HG03354 (cell line): ENCODE results near the gene ELK3.

ENCODE experiments used
- ATAC-seq: cut with Tn5 transposase; IDR thresholded peaks from one replicate; pipeline ENCODE4 v1.9.1; 2021; ENCODE audit warnings: mild to moderate bottlenecking; ENCODE audit not compliant: unreplicated experiment, poor library complexity, severe bottlenecking

Gene ELK3

DNA sequence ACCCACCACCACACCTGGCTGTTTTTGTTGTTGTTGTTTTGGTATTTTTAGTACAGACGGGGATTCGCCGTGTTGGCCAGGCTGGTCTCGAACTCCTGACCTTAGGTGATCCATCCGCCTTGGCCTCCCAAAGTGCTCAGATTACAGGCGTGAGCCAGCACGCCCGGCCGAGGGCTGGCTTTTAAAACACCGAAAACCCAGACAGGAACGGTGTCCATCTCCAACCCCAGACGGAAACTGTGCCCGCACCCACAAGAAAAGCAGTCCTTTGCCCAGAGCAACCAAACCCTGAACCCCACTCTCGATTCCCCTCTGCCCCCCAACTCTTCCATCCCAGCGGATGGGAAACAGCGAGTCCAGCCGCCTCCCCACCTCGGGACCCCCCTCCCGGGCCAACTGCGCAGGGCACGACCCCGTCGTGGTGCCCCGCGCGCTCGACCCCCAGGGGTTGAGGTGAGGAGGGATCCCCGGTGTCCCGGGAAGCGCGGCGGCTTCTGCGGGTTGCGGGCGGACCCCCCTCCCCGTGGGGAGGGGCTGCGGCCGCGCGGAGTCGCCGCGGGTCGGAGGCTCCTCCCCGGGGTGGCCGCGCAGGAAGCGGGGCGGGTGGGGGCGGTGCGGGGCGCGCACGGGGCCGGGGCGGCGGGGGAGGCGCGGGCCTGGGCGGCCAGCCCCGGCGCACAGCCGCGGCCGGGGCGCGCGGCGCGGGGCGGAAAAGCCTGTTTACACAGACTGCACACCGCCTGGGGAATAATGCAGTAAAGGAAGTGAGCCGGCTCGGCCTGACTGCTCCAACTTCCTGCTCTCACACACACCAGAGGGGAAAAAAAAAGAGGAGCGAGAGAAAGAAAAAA, at the start of gene ELK3:
TSS of gene ELK3 (plus strand) at position 651 of the 851 bp plus-strand sequence.
- ATAC-seq, result peak; percentile 57

DNA sequence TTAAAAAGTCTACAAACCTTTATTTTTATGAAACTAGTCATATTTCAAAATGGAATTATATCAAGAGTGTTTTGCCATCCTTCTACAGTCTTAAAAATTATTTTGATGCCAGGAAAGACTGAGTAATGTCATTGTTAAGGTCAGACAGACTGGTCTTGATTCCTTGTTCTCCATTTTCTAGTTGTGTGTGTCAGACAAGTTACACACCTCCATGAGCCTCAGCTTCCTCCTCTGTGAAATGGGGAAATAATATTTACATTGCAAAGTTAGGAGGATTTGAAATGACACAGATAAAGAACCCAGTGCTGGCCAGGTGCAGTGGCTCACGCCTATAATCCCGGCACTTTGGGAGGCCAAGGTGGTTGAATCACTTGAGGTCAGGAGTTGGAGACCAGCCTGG, 47.4 kb upstream of the ELK3 start:
- no peak for ATAC-seq

DNA sequence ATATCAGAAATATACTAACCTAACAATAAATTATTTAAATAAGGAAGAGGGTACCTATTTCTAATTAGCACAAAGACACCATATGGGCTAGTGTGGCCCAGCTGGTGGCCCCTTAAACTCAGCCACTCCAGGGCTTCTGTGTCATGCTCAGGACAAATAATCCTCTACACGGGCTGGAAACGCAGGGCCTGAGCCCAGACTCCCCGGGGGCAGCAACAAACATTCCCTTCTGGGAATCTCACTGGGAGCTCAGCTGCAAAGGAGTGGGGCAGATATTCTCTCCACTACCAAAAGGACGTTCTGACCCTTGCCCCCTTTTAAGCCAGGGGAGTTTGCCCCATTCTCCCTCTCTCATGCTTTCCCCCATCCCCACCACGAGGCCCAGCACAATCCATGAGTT, 43.7 kb upstream of the ELK3 start:
- no peak for ATAC-seq

DNA sequence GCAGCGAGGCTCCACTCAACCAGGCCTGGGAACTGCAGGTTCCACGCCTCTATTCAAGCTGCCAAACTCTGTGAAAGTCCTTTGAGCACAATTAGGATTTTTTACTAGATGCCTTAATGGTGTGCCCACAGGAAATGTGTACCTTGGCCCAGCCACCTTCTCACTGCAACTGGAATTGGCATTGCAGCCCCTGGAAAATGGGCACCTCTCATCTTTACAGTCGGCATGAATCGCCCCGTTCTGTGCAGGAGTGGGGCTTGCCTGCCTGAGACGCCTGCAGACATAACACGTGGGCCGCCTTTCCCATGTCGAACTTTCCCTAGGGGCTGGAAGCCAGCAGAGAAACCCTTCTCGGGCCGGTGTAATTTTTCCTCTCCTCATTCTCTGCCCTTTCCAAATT, 42.0 kb upstream of the ELK3 start:
- no peak for ATAC-seq

DNA sequence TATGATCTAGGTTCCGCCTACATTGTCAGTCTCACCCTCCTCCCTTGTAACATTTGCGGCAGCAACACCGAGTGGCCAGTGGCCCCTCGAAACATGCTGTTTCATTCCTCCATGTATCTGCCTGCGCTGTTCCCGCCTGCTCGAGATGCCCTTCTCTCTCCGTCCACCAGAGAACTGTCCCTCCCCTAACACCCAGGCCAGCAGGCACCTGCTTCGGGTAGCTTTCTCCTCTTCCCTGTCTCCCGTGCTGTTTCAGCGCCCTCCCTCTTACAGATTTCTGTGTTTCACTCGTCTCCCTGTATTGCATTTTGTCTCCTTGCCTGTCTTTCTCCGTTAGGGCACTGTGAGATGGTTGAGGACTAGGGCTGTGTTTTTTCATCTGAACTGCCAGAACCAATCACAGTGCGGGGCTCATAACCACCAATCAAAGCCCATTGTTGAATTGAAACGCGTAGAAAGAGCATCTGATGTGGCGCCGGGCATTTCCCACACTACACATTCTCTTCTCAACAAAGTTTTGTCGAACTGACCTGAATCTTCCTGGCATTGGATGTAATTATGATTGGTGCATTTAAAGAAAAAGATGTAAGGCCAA, 40.9 kb upstream of the ELK3 start:
- no peak for ATAC-seq

DNA sequence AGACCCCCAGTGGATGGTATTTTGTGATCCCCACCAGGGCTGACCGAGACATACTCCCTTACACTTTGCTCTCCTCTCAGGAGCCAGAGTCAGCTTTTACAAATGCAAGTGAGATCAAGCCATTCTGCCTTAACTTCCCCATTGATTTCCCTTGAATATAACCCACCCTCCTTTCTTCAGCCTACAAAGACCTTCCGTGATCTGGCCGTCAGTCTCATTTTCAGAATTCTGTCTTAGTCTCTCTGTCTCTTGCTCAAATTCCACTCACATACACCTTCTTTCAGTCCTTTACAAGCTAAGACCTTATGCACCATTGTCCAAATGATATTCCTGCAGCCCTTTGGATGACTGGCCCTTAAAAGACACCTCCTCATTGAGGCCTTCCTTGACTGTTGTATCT, 39.0 kb upstream of the ELK3 start:
- ATAC-seq, result no peak

DNA sequence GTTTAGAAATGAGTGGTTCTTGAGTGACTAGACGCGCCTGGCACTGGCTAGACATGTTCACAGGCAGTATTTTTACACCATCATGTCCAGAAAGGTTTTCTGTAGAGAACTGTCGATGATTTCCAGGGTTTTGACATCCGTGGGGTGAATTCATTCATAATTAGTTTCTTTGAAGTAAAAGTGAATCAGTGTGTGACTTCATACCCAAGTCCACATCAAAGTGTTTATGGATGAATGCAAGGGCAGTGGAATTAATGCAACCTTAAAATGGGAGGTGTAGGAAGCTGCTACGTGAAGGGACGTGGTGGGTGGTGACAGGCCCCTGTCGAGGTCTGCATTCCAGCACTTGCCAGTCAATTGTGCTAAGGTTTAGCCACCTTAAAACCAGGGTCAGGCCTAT, 38.4 kb upstream of the ELK3 start:
- ATAC-seq, result no peak

DNA sequence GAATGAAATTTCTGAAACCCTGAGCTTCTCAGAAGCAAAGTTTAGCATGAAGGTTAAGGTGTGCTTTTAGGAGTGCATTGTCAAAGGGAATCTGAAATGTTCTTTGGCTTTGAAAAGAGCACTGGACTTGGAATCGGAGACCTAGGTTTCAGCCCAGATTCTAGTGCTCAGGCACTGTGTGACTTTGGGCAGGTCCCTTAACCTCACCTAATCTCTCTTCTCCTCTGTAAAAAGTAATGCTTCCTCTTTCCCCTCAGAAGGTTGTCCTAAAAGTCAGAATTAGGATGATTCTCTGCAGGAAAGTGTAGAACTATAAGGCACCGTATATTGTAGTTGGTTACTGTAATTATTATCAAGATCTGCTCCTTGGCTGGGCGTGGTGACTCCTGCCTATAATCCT, 38.0 kb upstream of the ELK3 start:
- no peak for ATAC-seq

DNA sequence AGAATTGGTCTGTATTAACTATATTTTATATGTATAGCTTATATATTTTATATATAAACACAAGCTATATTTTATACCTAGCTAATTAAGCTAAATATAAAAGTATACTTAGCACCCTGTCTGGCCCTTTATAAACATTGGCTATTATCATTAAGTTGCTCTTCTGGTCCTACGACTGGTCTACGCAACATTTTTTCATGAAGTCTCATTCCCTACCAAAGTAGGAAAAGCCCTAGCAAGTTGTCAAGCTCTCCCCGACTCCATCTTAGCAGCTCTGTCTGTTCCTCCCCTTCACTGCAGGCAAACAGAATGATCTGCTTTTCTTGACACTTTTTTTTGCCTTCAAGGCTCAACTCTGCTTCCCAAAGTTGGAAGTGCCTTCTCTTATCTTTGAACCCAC, 36.7 kb upstream of the ELK3 start:
- no peak for ATAC-seq

DNA sequence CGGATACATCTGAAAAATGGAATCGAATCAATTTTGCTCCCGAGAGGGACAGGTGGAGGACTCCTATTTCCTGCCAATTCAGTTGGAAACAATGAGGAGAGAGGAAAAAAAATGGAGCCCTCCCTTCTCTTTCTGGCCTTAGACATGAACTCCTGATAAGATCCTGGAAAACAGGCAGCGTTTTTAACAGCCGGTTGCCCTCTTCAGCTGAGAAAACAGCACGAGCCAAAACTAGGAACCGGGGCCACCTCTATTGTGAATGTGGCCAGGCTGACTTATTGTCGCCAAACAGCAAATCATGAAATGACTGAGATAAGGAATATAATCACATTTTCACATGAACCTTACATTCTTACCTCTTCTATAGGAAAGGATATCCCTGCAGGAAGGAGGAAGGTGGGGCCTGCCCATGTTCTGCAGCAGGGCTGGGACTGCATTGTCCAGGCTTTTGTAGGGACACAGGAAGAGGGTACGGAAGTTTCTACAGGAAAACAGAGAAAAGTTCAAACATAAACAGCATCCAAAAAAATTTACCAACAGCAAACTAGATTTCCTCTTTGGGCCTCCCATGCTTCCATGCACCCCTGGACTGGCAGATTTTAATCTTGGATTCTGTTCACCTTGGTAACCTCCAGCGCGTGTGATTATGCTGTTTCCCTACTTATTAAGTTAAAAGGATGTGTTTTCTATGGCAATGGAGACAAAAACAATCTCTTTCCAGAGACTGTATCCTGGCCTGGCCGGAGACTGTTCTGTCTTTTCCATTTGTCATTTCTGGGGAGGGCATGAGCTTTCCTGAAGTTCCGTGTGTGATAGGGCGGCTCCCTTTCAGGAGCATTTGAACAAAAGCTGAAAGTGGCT, 29.0 kb upstream of the ELK3 start:
- ATAC-seq, result no peak

DNA sequence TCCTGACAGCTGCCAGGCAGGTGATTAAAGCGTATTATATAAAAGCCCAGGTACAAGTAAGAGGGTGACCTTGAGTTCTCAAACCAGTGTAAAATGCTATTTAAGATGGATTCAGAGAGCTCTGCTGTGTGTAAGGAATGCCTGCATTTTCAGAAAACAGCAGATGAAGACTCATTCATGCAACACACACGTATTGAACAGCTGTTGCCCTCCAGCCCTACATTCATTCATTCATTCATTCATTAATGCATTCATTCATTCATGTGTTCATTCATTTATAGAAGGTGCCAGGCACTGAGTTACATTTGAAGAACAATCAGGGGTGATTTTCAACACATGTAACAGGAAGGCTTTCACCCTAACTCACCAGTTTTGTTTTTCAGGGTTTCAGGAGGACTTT, 27.4 kb upstream of the ELK3 start:
- no peak for ATAC-seq

DNA sequence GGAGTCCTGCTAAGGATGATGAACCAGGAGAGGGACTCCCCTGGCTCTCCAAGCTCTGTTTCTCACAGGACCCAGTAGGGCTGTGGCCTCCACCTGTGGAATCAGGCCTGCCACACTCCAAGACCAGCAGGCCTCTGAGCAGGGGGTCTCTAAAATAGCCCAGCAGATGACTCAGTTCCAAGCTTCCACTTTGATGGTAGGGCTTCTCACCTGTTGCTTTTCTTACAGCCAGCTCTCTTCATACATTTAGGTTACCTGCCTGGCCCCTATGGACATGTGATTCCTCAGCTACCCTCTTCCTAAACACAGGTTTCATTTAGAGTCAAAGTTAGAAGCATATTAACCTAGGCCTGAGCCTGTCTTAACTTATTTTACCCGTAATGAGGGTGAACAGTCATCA, 26.7 kb upstream of the ELK3 start:
- no peak for ATAC-seq

DNA sequence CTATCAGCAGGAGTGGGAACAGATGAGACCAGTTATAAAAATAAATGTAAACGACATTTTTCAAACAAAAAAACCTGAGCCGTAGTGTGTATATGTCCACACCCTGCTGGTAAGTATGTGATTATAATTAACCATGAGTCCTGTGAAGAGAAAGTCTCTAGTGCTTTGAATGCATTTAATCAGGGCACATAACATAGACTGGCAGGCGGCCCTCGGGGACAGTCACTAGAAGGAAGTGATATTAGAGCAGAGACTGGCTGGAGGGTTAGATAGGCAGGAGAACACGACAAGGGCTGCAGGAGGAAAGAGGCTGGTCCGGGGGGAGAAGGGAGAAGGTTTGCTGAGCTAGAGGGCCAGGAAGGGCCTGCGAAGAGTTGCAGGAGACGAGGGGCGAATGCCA, 23.8 kb upstream of the ELK3 start:
- no peak for ATAC-seq

DNA sequence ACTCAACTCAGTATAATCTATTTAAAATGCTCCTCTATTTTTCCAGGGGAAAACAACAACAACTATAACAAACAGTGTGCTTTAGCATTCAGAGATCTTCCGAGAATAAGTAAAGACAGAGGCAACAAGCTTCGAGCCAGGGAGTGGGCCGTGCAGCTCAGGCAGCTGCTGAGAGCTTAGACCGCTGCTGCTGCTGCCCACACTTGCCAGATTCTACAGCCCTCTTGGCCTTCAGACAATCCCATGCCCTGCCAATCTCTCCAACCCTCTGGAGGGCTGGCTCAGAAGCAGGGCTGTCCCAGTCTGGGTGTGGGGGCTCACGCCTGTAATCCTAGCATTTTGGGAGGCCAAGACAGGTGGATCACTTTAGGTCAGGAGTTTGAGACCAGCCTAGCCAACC, 23.4 kb upstream of the ELK3 start:
- no peak for ATAC-seq

DNA sequence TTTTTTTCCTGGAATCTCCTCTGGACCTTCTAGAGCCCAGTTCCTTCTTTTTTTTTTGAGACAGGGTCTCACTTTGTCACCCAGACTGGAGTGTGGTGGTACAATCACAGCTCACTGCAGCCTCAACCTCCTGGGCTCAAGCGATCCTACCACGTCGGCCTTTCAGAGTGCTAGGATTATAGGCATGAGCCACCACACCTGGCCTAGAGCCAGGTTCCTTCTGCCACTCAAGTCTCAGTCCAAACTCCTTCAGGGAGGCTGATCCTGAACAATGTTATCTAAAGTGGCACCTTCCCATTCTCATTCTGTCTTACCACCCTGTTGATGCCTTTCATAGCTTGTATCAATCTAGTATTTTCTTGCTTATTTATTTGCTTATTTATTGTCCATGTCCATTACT, 22.3 kb upstream of the ELK3 start:
- no peak for ATAC-seq

DNA sequence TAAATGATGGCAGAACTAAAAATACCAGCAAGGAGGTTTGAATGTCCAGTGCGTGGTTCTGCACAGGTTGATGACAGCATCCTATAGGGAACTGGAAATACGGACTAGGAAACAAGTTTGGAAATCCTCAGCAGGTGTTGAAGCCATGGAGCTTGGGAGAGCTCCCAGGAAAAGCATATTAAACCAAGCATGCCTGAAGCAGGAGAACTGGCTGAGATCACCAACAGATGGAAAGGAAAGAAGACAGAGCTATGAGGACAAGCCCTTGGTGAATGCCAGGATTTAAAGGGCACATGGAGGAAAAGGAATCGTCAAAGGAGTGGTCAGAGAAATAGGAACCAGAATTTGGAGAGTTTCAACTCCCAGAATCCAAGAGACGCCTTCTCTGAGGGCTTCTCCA, 21.2 kb upstream of the ELK3 start:
- ATAC-seq, result no peak

DNA sequence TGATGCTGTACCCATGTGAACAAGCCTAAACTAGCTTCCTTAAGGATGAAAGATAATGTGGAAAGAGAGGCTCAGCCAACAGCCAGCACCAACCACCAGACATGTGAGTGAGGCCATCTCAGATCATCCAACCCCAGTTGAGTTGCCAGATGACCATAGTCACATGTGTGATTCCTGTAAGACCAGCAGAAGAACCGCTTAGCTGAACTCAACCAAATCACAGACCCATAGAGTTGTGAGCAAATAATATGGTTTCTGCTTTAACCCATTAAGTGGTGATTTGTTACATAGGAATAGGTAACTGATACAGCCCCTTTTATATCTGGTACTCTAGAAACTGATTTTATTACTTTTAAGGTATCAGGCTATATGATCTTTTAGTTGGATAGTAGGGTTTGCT, 17.6 kb upstream of the ELK3 start:
- no peak for ATAC-seq

DNA sequence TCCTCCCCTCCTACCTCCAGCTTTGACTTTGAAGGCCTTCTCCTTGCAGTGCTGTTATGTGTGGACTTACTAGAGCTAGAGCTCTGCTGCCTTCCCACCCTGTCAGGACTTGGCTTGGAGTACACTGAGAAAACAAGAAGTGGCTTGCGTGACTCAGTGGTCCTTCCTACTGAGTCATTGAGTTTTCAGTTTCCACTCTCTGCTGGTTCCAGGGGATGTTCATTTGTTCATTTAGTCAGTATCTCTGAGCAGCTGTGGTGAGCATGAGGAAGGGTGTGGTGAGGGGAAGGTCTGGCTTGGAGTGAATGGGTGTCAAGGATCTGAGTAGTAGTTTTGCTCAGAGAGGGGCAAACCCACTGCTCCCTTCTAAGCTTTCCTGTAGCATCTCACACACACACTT, 17.2 kb upstream of the ELK3 start:
- no peak for ATAC-seq

DNA sequence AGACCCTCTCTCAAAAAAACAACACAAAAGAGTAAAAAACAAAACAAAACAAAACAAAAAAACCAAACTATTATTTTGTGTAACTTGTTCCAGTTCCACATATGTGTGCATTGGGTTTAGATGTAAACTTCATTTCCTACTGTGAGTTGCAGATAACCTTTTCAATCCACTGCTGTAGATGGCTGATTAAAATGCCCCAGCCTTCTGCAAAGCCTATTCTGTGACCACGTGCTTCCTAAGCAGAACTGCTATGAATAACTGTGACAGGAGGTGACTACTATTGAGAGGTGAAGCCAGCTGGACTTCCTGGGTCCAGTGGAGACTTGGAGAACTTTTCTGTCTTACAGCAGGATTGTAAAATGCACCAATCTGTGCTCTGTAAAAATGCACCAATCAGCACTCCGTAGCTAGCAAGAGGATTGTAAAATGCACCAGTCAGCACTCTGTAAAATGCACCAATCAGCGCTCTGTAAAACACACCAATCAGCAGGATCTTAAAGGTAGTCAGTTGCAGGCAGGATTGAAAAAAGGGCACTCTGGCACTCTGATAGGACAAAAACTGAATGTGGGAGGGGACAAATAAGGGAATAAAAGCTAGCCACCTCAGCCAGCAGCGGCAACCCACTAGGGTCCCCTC, 10.3 kb upstream of the ELK3 start:
- ATAC-seq, result no peak

DNA sequence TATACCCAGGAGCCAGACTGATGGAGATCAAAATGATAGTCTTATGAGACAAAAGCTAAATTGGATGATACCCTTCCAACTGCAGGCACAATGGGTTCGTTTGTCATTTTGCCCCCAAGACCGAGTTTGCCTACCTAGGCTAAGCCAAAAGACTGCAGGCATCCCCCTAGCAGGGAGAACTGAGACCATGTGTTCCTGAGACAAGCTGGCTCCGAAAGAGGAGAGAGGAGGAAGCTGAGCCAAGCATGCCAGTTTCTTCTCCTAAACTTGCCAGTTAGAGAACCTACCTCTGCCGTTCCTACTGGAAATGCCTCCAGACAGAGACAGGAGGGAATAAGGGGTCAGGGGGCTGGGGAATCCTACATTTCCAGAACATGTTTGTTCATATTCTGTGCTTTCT, 8.3 kb upstream of the ELK3 start:
- no peak for ATAC-seq
